MG63 (cell line): ENCODE data around the gene APOBEC4. TPM values are rescaled to one million over a fixed set of nuclear protein-coding genes. Genes with fewer than 3 reads are reported as not detected.
"Not testable (repeated sequence)": the region's sequence is repeated elsewhere in the genome, so short reads cannot be mapped to it uniquely, and the experiment has no call there.

Experiments
- DNase-seq: peaks from one replicate; pipeline ENCODE4 v3.0.0-alpha.2; 2020
- H3K27me3 ChIP-seq: fragments of 250-450 bp; sonication (Bioruptor Pico); 2 replicates; pipeline ENCODE4 v1.5.1; 2020; ENCODE audit warnings: mild to moderate bottlenecking, moderate library complexity
- H3K36me3 ChIP-seq: fragments of 250-450 bp; sonication (Bioruptor Pico); 2 replicates; pipeline ENCODE4 v1.5.1; 2020; ENCODE audit warnings: mild to moderate bottlenecking, moderate library complexity
- H3K4me3 ChIP-seq: fragments of 250-450 bp; sonication (Bioruptor Pico); 2 replicates; pipeline ENCODE4 v1.5.1; 2020; ENCODE audit warnings: mild to moderate bottlenecking, moderate library complexity
- H3K9me3 ChIP-seq: fragments of 250-450 bp; sonication (Bioruptor Pico); 2 replicates; pipeline ENCODE4 v1.5.1; 2020; ENCODE audit warnings: mild to moderate bottlenecking, moderate library complexity
- total RNA-seq: library from RNA; depleted of rRNA; stranded (reverse); fragments of >200 nt; shearing (Covaris generic); gene quantifications from 2 replicates; pipeline ENCODE4 v1.2.3, GENCODE V29; 2014; ENCODE audit warnings: low replicate concordance

Gene APOBEC4
- total RNA-seq, 1 experiment from 2014 or later = not detected

GRCh38 chr1:183679363-183679762 is 26.2 kb upstream of the APOBEC4 start:
- H3K27me3 ChIP-seq, H3K9me3 ChIP-seq, H3K36me3 ChIP-seq, DNase-seq, H3K4me3 ChIP-seq: not testable (repeated sequence)

GRCh38 chr1:183678819-183679218 is 25.7 kb upstream of the APOBEC4 start:
- Histone ChIP-seq H3K4me3 (no peak overlapping the region), H3K27me3 (no peaks in the 10 kb centered on the region), H3K9me3 (peaks cover 5% of the 10 kb centered on the region; the same call in 1 of the 2 replicates), H3K36me3 (no peaks in the 10 kb centered on the region)
- no peak for DNase-seq

- Histone ChIP-seq H3K36me3 (no peaks in the 10 kb centered on the region), H3K9me3 (peaks cover 5% of the 10 kb centered on the region; the same call in 1 of the 2 replicates), H3K4me3 (no peak overlapping the region), H3K27me3 (no peaks in the 10 kb centered on the region)
- peak; percentile 32 for DNase-seq
These were observed 23.6 kb upstream of the APOBEC4 start for GRCh38 chr1:183676586-183677189.

- H3K9me3 ChIP-seq = peaks cover 9% of the 10 kb centered on the region
- no peak for DNase-seq
- H3K4me3 ChIP-seq = no peak overlapping the region
- no peaks in the 10 kb centered on the region for H3K36me3 ChIP-seq
- H3K27me3 ChIP-seq = no peaks in the 10 kb centered on the region
These were observed 22.9 kb upstream of the APOBEC4 start for GRCh38 chr1:183675883-183676585.

- Histone ChIP-seq H3K9me3 (peaks cover 13% of the 10 kb centered on the region), H3K36me3 (no peaks in the 10 kb centered on the region), H3K4me3 (no peak overlapping the region), H3K27me3 (no peaks in the 10 kb centered on the region)
- no peak for DNase-seq
These were observed 22.3 kb upstream of the APOBEC4 start for GRCh38 chr1:183675381-183675780.

- Histone ChIP-seq H3K36me3 (no peaks in the 10 kb centered on the region), H3K9me3 (peaks cover 12% of the 10 kb centered on the region), H3K27me3 (no peaks in the 10 kb centered on the region), H3K4me3 (no peak overlapping the region)
- DNase-seq = no peak
These were observed 21.8 kb upstream of the APOBEC4 start for GRCh38 chr1:183674886-183675285.

GRCh38 chr1:183674339-183674738 is 21.2 kb upstream of the APOBEC4 start:
- Histone ChIP-seq H3K27me3 (no peaks in the 10 kb centered on the region), H3K9me3 (peaks cover 8% of the 10 kb centered on the region), H3K4me3 (no peak overlapping the region), H3K36me3 (no peaks in the 10 kb centered on the region)
- DNase-seq = peak; percentile 33

- Histone ChIP-seq H3K27me3 (no peaks in the 10 kb centered on the region), H3K9me3 (peaks cover 8% of the 10 kb centered on the region), H3K4me3 (no peak overlapping the region), H3K36me3 (no peaks in the 10 kb centered on the region)
- peak; percentile 5 for DNase-seq
These were observed 20.6 kb upstream of the APOBEC4 start for GRCh38 chr1:183673605-183674323.

GRCh38 chr1:183670169-183670568 is 17.1 kb upstream of the APOBEC4 start:
- Histone ChIP-seq H3K27me3 (no peaks in the 10 kb centered on the region), H3K4me3 (no peak overlapping the region), H3K9me3 (peaks cover 8% of the 10 kb centered on the region), H3K36me3 (no peaks in the 10 kb centered on the region)
- DNase-seq = no peak

GRCh38 chr1:183656355-183656754 is 3.2 kb upstream of the APOBEC4 start:
- Histone ChIP-seq H3K36me3 (no peaks in the 10 kb centered on the region), H3K4me3 (no peak overlapping the region), H3K27me3 (no peaks in the 10 kb centered on the region), H3K9me3 (no peaks in the 10 kb centered on the region)
- no peak for DNase-seq

GRCh38 chr1:183655562-183656075 is 2.5 kb upstream of the APOBEC4 start:
- H3K4me3 ChIP-seq = no peak overlapping the region
- no peaks in the 10 kb centered on the region for H3K27me3 ChIP-seq
- no peaks in the 10 kb centered on the region for H3K9me3 ChIP-seq
- DNase-seq = peak; percentile 59
- no peaks in the 10 kb centered on the region for H3K36me3 ChIP-seq

GRCh38 chr1:183654706-183655105 is 1.6 kb upstream of the APOBEC4 start:
- no peak for DNase-seq
- no peaks in the 10 kb centered on the region for H3K36me3 ChIP-seq
- H3K4me3 ChIP-seq = no peak overlapping the region
- no peaks in the 10 kb centered on the region for H3K27me3 ChIP-seq
- no peaks in the 10 kb centered on the region for H3K9me3 ChIP-seq

GRCh38 chr1:183653876-183654451 is 848 bp upstream of the APOBEC4 start:
- H3K9me3 ChIP-seq = no peaks in the 10 kb centered on the region
- no peaks in the 10 kb centered on the region for H3K36me3 ChIP-seq
- H3K27me3 ChIP-seq = no peaks in the 10 kb centered on the region
- no peak for DNase-seq
- H3K4me3 ChIP-seq = no peak overlapping the region

GRCh38 chr1:183653462-183653794 is 312 bp upstream of the APOBEC4 start:
- Histone ChIP-seq H3K27me3 (0 out of 2 replicates have a peak, but pooled peaks cover 3% of the 10 kb centered on the region), H3K36me3 (no peaks in the 10 kb centered on the region), H3K9me3 (no peaks in the 10 kb centered on the region), H3K4me3 (no peak overlapping the region)
- DNase-seq = no peak

GRCh38 chr1:183652107-183652506 is 1.0 kb downstream of the APOBEC4 start:
- Histone ChIP-seq H3K36me3 (no peaks in the 10 kb centered on the region), H3K27me3 (peaks cover 9% of the 10 kb centered on the region; the same call in 1 of the 2 replicates), H3K9me3 (no peaks in the 10 kb centered on the region), H3K4me3 (no peak overlapping the region)
- no peak for DNase-seq

GRCh38 chr1:183651612-183652011 is 1.5 kb downstream of the APOBEC4 start:
- no peaks in the 10 kb centered on the region for H3K9me3 ChIP-seq
- peak; percentile 14 for DNase-seq
- H3K27me3 ChIP-seq = peaks cover 11% of the 10 kb centered on the region
- H3K4me3 ChIP-seq = no peak overlapping the region
- H3K36me3 ChIP-seq = no peaks in the 10 kb centered on the region

GRCh38 chr1:183648042-183648441 is 5.1 kb downstream of the APOBEC4 start:
- no peak for DNase-seq
- no peaks in the 10 kb centered on the region for H3K9me3 ChIP-seq
- H3K4me3 ChIP-seq = no peak overlapping the region
- no peaks in the 10 kb centered on the region for H3K36me3 ChIP-seq
- peaks cover 16% of the 10 kb centered on the region for H3K27me3 ChIP-seq
